Cardiac muscle cell (in vitro differentiated cells and primary cell): Measurements from ENCODE around the gene GP9. TPM values are rescaled to one million over a fixed set of nuclear protein-coding genes. Genes with fewer than 3 reads are reported as not detected.

Experiments
- DNase-seq, 2 donors: peaks; one replicate each; pipeline versions ENCODE4 v3.0.0 to v3.0.0-alpha.2; 2010 to 2017; ENCODE audit warnings: low read depth in 1 of 2, low spot score in 1 of 2
- H3K27ac ChIP-seq: fragments of 200-600 bp; sonication (generic); 2 replicates; pipeline ENCODE4 v1.5.1; 2016
- H3K27me3 ChIP-seq: fragments of 200-600 bp; sonication (generic); 2 replicates; pipeline ENCODE4 v1.6.0; 2016; ENCODE audit warnings: control low read depth
- H3K36me3 ChIP-seq: fragments of 200-600 bp; sonication (generic); 2 replicates; pipeline ENCODE4 v1.5.1; 2016; ENCODE audit warnings: control low read depth
- H3K4me1 ChIP-seq: fragments of 200-600 bp; sonication (generic); 2 replicates; pipeline ENCODE4 v1.8.1; 2017; ENCODE audit warnings: low read depth, mild to moderate bottlenecking, mixed run types
- H3K4me3 ChIP-seq: fragments of 200-600 bp; sonication (generic); 2 replicates; pipeline ENCODE4 v1.5.1; 2016; ENCODE audit warnings: mild to moderate bottlenecking
- H3K9me3 ChIP-seq: fragments of 200-600 bp; sonication (generic); 2 replicates; pipeline ENCODE4 v1.5.1; 2017; ENCODE audit warnings: low read depth, mild to moderate bottlenecking, control low read depth
- polyA plus RNA-seq: library from polyadenylated mRNA; unstranded; fragments of >200 nt; fragmentation: Nextera tagmentation; extraction: Ambion mirVana; gene quantifications from 2 replicates; pipeline ENCODE4 v1.2.1, GENCODE V29; 2016
- total RNA-seq: library from RNA; depleted of rRNA; stranded (reverse); fragments of >200 nt; gene quantifications from 2 replicates; pipeline ENCODE4 v1.2.3, GENCODE V29; 2016
- TF ChIP-seq, protein P1 (sequence below): IDR thresholded peaks from 2 replicates; pipeline ENCODE4 v1.5.1; 2012; ENCODE audit warnings: low read depth, mild to moderate bottlenecking, low read length

GP9 gene
- total and polyA plus RNA-seq, 2 experiments from 2014 or later = not detected

DNA sequence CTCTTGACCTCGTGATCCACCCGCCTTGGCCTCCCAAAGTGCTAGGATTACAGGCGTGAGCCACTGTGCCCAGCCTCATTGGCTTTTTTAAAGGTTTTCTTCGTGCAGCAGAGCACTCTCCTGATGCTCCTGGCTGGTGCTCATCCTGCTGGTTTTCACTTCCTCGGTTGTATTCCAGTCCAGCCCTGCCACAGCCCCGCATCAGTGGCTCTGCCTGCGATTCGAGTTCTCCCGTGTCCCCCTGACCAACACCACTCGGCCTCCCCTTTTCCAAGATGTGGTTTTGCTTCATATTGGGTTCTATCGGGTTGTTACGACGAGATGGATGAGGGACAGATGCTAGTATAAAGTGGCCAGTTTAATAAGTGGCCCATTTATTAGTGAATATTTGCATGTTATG lies 31.7 kb upstream of the GP9 start:
- Histone ChIP-seq H3K27me3 (peaks cover 3% of the 10 kb centered on the region), H3K27ac (no peak overlapping the region), H3K4me1 (no peaks in the 10 kb centered on the region), H3K9me3 (no peaks in the 10 kb centered on the region), H3K4me3 (no peak overlapping the region), H3K36me3 (no peaks in the 10 kb centered on the region)
- DNase-seq = no peak
- TF ChIP-seq, protein P1, sequence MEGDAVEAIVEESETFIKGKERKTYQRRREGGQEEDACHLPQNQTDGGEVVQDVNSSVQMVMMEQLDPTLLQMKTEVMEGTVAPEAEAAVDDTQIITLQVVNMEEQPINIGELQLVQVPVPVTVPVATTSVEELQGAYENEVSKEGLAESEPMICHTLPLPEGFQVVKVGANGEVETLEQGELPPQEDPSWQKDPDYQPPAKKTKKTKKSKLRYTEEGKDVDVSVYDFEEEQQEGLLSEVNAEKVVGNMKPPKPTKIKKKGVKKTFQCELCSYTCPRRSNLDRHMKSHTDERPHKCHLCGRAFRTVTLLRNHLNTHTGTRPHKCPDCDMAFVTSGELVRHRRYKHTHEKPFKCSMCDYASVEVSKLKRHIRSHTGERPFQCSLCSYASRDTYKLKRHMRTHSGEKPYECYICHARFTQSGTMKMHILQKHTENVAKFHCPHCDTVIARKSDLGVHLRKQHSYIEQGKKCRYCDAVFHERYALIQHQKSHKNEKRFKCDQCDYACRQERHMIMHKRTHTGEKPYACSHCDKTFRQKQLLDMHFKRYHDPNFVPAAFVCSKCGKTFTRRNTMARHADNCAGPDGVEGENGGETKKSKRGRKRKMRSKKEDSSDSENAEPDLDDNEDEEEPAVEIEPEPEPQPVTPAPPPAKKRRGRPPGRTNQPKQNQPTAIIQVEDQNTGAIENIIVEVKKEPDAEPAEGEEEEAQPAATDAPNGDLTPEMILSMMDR = no peak

DNA sequence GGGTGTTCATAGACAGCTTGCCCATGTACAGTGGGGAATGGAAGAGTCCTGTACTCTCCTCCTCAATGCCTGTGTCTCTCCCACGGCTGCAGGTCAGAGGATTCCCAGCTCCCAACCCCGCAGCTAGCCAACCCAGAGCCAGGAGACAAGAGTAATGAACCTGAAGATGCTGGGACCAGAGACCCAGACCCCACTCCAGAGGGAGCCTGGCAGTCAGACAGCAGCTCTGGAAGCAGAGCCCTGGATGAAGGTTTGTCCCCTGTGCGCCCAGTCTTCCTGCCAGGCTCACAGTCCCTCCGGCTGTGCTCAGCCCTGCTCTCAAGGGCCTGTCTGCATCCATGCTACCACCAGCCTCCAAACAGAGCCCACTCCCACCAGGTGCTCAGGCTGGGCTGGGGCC lies 30.0 kb upstream of the GP9 start:
- Histone ChIP-seq H3K27ac (no peak overlapping the region), H3K9me3 (no peaks in the 10 kb centered on the region), H3K36me3 (no peaks in the 10 kb centered on the region), H3K4me1 (no peaks in the 10 kb centered on the region), H3K4me3 (no peak overlapping the region), H3K27me3 (no peaks in the 10 kb centered on the region)
- no peak for DNase-seq
- TF ChIP-seq, protein P1 = no peak

DNA sequence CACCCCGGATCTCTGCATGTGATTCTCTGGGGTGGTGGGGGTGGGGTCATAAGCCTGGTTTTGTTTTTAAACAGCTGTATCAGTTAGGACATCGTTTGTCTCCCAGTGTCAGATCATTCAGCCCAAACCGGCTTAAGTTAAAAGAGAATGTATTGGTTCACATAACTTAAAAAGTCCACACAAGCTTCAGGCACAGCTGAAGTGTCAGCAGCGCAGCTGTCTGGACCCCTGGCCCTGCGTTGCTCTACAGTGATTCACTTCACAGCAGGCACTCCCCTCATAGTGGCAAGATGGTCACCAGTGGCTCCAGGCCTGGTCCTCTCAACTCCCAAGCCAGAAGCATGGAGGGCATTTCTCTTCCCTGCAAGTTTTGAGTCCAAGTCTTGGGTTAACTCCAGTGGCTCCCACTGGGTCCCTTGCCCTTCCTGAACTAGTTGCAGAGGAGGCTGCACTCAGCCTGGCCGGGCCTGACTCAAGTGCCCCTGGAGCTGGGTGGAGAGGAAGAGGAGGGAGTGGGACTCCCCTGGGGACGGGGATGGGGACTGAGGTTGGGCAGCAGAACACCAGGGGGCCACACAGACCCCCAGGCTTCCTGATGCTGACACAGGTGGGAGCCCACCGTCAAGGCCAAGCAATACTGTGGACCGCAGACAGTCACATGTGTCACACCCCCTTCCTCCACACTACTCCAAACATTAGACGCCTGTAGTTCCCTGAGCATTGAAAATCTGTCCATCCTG lies 28.9 kb upstream of the GP9 start:
- no peaks in the 10 kb centered on the region for H3K4me1 ChIP-seq
- H3K27me3 ChIP-seq = no peaks in the 10 kb centered on the region
- no peak overlapping the region for H3K4me3 ChIP-seq
- H3K9me3 ChIP-seq = no peaks in the 10 kb centered on the region
- H3K27ac ChIP-seq = no peak overlapping the region
- H3K36me3 ChIP-seq = no peaks in the 10 kb centered on the region
- TF ChIP-seq, protein P1 = no peak
- no peak for DNase-seq

DNA sequence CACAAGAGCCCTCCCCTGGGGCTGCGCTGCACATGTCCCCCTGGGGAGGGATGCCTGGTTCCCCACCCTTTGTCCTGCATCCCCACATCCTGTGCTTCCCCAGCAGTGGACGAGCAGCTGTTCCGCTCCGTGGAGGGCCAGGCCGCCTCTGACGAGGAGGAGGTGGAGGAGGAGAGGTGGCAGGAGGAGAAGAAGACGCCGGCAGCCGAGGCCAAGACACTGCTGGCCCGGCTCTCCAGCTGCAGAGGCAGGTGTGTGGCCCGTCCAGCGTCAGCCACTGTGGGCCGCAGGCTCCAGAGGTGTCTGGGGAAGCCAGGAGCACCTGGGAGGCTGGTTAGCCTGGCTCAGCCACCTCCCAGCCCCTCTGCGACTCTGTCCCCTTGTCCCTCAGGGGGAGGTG lies 27.9 kb upstream of the GP9 start:
- no peak for DNase-seq
- no peaks in the 10 kb centered on the region for H3K36me3 ChIP-seq
- H3K4me1 ChIP-seq = no peaks in the 10 kb centered on the region
- no peak overlapping the region for H3K4me3 ChIP-seq
- H3K27ac ChIP-seq = no peak overlapping the region
- H3K9me3 ChIP-seq = no peaks in the 10 kb centered on the region
- TF ChIP-seq, protein P1 = no peak
- H3K27me3 ChIP-seq = no peaks in the 10 kb centered on the region

DNA sequence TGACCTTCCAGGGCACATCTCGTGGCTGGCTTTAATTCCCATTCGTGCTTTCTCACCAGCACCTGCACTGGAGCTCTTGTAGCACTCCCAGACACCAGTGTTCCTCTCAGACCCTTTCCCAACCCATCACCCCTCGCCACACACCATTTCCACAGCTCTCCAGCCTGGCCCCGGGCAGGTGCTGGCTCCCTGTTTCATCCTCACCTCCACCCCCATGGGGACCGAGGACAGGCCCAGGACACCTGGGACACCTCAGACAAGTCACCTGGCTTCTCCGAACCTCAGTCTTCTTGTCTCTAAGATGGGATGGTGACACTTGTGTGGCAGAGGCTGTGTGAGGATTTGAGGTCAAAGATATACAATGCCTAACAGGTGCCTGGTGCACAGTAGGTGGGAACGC lies 27.4 kb upstream of the GP9 start:
- Histone ChIP-seq H3K9me3 (no peaks in the 10 kb centered on the region), H3K27ac (no peak overlapping the region), H3K36me3 (no peaks in the 10 kb centered on the region), H3K4me1 (no peaks in the 10 kb centered on the region), H3K4me3 (no peak overlapping the region), H3K27me3 (no peaks in the 10 kb centered on the region)
- TF ChIP-seq, protein P1 = no peak
- no peak for DNase-seq
